GM19238 (cell line): Measurements from ENCODE around the gene DTL.

Source experiments
- DNase-seq: peaks from one replicate; pipeline ENCODE4 v3.0.0; 2011; ENCODE audit warnings: low spot score; ENCODE audit not compliant: insufficient read length

DTL gene

DNA sequence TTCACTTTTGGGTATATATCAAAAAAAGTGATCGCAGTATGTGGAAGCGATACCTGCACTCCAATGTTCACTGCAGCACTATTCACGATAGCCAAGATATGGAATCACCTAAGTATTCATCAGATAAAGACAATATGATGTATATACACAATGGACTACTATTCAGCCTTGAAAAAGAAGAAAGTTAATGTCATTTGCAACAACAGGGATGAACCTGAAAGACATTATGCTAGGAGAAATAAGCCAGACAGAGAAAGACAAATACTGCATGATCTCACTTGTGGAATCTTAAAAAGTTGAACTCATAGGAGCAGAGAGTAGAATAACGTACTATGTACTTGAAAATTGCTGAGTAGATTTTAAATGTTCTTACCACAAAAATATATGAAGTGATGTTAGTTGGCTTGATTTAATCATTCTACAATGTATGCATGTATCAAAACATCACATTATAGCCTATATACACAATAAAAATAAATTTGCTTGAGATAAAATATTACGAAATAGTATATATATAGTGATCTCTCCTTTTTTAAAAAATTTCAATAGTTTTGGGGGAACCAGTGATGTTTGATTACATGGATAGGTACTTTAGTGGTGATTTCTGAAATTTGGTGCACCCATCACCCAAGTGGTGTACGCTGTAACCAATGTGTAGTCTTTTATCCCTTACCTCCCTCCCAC is 56.0 kb downstream of the DTL start:
- DNase-seq = no peak

DNA sequence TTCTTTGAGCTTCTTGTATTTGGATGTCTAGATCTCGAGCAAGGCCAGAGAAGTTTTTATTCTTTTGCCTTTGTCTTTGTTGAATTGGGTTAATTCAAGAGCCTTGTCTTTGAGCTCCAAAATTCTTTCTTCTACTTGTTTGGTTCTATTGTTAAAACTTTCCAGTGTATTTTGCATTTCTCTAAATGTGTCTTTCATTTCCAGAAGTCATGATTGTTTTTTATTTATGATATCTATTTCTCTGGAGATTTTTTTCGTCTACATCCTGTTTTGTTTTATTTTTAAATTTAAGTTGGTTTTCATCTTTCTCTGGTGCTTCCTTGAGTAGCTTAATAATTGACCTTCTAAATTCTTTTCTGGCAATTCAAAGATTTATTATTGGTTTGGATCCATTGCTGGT is 61.8 kb downstream of the DTL start:
- DNase-seq = no peak

DNA sequence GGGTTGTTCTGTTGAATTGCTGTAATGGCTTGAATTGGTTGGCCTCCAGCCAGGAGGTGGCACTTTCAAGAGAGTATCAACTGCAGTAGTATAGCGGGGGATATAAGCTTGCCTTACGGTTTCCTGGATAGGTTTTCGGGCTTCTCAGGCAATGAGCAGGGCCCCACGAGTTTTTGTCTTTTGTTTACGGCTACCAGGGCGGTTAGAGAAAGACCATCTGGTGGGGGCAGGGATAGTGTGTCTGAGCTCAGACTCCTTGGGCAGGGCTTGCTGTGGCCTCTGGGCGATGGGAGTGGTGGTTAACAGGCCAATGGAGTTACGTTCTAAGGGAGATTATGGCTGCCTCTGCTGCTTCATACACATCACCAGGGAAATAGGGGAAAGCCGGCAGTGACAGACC is 62.8 kb downstream of the DTL start:
- DNase-seq = no peak

DNA sequence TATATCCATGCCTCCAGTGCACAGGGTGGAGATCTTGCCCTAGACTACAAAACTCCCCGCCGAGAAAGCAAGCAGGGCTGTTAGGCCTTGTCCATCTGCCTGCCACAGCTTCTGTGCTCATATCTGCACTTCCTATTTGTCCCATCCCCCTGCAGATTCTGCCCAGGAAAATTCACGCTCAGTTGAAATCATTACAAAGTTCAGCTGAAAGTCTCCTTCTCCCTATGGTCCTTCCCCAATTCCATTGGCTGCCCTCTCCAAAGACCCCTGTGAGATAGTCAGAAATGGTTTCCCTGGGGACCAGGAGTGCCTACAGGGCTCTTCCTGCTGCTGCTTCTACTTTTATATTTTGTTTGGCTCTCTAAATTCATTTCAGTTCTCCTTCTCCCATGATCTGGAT is 63.2 kb downstream of the DTL start:
- no peak for DNase-seq

DNA sequence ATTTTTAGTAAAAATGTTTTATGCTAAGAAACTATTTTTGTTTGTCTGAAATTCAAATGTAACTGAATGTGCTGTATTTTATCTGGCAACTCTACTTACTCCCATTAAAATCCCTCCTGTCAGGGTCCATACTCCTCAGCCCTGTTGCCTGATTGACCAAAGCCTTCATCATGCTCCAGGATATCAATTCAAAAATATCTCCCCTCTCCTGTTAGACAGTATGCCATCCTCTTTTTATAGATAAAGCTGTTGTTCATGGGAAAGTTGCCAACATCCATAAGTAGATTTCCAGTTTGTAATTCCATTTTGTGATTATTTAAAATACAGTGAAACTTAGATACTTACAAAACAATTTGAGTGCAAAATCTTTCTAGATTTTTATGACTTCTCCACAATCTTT is 65.7 kb downstream of the DTL start:
- DNase-seq = no peak

DNA sequence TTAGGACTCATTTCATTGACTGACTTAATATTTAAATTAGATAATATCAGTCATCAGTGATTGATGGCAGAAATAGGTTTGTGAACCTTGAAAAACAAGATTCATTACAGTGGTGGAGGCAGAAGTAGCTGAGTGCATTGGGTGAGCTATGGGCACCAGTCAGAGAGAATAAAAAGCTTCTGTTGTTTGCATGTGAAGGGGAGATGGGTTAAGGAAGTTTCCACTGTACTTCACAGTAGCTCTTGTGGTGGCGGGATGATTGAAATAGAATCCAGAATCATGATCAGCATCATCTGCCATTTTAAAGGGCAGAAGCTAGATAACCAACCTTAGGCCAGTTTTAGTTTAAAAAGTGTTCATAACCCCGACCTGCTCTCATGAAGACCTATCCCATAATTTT is 66.2 kb downstream of the DTL start:
- no peak for DNase-seq

DNA sequence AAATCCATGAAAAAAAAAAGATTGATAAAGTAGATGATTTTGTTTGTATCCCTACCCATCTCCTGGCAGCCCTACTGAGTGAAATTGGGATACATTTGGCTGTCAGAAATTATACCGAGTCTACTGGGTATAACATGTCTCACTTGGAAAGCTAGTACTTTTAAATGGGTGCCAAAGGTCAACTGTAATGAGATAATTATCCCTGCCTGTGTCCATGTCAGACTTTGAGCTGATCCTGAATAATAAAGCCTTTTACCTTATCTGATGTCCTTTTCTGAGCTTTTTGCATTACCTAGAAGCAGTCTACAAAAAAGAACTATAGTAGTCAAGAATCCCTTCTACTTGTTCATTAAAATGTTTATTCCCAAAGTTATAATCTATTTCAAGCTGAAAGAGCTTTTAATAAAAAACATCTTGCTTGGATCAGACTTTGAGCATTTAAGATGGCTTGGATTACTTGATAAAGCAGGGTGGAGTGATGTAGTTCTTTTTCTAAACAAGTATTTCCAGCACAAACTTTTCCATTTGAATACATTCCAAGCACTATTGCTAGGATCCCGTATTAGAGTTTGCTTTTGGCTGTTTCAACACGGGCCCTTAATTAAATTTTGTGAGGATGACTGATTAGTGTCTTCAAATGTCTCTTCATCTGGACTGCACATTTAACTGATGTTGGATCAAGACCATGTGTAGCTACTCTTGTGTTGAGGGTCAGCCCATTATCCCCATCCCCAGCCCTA is 69.2 kb downstream of the DTL start:
- no peak for DNase-seq

DNA sequence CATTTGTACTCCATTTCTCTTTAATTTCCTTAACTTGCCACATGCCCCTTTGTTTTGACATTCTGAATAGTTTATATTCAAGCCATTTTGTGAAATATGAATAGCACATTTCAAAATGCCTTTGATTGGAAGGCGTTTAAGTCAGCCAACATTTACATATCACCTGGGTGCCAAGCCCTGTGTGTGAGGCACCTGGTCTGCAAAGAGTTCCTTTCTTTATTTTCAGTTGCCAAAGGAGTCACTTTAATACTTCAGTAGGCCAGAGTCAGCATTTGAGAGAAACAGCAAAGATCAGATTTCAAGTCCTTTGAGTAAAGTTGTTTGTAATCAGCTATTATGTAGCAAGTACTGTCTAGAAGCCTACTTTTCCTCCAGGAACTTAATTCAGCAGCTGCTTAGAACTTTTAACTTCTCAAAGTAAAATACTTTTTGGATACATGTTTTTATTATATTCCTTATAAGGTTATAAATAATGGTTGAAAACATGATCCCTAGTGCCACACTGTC is 70.8 kb downstream of the DTL start:
- DNase-seq = no peak

DNA sequence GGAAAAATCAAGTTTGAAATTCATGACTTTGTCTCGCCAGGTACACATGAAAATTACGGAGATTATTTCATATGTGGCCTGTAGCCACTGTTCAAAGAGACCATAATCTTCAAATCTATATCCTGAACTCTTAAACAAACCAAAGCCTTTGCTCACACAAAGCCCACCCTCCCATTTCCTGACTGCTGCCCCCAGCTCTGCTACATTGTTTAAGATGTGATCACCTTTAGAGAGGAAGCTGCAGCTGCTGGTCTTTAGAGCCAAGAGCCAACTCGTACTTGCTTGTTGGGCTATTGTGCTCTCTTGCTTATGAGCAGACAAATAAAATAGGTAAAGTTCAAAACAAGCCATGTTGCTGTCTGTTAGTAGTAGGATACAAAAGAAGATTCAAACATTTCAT is 71.9 kb downstream of the DTL start:
- DNase-seq = no peak

DNA sequence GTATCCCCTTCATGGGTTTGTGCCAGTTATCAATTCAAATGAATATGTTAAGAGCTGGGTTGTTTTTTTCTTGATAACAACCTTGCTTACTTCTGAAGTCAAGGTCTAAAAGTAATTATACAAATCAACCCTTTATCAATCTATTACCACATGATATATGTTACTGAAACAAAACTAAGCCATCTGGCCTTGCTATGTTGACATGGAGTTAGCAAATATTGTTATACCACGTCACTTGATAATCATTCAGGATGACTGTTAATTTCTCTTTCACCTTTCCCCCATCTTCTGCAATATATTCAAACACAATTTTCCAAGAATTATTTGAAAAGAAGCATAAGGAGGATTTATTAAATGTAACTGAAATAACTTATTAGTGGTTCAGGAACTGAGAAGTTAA is 72.6 kb downstream of the DTL start:
- no peak for DNase-seq

DNA sequence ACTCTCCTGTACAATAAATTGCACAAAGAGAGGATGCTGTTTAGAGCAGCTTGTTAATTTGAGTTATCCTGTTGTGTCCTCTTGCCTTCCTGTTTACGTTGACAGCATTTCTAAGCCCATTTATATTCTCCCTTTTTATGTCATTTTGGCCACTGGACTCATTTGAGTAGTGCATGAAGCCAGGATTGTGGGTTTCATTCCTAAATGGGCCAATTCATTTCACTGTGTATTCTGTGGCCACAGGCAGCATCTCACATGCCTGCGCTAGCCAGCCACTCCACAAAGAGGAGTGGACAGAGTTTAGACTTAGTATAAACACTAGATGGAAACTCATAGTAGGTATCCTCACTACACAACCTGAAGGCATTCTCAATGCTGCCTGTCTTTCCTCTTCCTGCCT is 73.4 kb downstream of the DTL start:
- DNase-seq = no peak

DNA sequence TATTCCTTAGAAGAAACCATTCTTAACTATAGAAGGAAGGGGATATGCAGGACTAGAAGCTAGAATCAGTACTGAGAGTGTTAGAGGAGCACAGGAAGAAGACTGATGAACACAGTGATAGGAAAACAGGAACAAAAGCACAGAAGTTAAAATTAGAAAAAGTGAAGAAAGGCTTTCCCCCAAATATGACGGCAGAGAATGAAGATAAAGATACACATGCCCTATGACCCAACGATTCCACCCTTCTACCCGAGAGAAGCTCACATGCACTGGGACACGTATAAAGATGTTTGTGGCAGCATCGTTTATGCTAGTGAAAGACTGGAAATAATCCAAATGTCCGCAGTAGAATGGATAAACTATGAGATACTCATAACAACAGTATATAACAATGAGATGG is 74.2 kb downstream of the DTL start:
- DNase-seq = no peak

DNA sequence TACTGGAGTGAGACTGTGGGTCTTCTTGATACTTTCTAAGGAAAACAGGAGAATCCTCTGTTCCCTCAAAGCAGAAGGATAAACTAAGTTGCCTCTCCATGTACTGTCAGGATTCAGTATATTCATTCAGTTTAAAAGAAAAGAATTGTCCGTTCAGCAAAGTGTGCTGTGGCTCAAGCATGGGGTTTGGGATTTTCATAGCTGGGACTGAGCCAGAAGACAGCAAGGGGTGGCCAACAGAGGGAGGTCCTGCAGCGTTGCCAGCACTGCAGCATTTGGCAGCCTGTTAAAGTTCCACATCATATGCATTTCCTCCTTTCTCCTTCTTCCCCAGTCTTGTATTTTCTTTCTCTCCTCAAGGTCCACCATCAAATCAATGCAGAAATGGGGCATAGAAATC is 75.1 kb downstream of the DTL start:
- DNase-seq = no peak

DNA sequence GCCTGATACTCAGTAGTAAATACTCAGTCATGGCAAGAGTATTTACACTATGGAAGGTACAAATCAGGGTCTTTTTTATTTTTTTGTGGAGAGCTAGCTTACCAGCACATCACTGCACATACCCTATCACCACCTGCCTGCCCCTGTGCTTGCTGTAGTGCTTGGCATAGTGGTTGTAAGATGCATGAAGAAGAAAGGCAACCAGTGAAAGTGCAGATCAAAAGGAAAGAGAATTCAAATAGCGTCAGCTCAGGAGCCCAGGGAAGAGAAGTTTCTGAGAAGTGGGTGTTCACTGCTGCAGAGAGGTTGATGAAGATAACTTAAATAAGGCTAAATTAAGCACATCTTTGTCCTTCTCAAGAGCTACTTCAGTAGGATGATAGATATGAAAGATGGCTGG is 76.0 kb downstream of the DTL start:
- no peak for DNase-seq

DNA sequence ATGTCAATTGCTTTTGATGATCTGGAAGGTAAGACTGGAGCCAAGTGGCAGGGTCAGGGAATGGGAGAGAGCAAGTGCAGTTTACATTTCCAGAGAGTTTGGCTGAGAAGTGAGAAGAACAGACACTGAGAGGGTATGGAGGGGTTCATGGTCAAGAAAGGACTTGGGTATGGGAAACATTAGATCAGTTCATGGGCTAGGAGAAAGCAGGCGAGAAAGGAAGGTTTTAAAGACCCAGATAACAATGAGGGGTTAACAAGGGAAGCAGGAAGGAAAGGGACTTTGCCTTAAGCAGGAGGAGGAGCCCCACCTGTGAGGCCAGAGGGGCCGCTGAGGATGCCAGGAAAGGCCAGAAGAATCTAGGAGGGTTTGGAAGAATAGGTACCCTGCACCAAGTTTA is 78.2 kb downstream of the DTL start:
- DNase-seq = no peak

DNA sequence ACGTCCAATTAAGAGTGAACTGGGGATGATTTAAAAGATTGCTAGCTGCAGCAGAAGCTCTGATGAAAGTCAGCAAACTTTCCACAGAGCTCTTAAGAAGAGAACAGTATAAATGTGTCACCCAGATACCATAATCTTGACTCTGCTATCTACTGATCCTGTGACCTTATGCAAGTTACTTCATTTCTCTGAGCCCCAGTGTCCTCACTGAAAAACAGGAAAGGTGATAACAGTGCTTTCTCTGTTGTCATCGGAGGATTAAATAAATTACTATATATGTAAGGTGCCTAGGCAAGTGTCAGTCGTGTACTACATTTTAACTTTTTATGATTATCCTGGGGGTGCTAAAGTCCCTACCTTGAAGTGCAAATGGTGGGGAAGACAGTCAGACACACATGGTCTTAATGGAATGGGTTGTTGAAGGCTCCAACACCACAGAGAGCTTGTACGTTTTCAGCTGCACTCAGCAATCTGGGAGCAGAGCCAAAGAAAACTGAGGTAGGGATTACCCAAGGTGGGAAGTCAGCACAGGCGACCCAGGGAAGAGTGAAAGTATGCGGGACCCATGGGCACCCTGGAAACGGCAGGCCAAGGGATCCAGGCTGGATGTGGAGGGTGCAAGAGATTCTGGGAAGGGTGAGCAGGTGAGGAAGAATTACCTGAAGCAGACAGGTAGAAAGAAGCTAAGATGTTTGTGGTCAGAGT is 82.8 kb downstream of the DTL start:
- no peak for DNase-seq

DNA sequence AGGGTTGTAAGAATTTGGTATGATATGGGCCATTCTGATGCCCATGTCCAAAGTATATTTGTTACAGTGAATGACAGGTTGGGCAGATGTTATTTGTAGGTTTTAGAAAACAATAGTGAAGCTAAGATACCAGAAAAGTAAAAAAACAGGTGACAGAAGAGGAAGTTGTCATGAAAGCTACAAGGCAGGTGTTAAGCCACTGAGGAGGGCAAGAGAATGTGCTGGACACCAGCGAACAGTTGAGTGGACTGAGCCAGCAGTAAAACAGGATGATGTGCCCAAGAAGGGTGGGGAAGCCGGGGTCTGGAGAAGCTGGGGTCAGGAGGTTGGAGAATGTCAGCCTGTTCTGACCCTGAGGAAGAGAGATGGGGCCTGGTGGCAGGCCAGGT is 83.3 kb downstream of the DTL start:
- DNase-seq = no peak

DNA sequence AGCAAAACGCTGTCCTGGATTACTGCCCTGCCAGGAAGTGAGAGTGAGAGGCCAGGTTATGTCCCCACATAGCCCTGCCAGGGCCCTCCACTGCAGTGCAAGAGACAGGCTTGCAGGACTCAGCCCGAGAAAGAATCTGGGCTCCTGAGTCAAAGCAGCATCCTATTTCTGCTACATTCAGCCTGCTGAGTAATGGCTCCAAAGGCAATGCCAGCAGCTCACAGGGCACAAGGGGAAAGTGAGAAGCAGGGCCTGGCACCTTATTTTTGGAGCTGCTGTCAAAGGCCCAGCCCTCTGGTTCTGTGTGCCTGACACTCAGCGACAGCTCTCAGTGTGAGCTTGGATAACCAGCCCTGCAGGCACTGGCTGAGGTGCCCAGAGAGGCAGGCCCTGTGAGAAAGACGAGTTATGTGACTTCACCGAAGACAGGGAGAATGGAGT is 83.9 kb downstream of the DTL start:
- DNase-seq = no peak

DNA sequence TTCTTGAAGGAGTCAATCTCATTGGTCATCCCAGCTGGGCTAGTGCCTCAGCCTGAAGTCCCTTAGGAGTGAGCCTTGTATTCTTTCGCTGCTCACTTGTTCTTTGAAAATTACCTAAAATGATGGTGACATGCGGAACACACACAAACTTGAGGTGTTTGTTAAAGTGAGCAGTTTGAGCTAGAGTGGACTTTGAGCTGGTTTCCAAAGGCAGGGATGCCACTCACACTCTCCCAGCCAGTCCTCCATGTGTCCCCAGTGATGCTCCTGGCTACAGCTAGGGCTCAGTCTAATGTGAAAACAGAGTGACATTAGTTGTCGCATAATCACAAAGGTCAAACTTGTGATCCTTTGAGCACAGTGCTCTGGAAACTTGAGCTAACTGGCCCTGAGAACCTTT is 84.3 kb downstream of the DTL start:
- DNase-seq = no peak

DNA sequence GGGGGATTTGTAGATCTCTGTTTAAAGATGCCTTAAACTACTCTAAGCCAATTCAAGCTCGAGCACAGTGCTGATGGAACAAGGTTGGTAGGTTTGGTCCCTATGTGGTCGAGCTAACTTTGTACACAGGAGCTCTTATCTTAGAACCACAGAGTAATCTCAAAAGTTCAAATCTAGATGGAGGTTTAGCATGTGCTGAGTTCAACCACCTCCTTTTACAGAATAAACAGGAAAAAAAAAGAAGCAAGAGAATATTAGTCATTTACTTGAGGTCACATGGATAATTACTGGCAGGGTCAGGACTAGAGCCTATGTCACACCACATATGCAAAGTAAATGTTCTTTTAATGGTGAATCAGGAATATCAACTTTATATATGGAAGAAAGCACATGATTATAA is 86.2 kb downstream of the DTL start:
- no peak for DNase-seq

DNA sequence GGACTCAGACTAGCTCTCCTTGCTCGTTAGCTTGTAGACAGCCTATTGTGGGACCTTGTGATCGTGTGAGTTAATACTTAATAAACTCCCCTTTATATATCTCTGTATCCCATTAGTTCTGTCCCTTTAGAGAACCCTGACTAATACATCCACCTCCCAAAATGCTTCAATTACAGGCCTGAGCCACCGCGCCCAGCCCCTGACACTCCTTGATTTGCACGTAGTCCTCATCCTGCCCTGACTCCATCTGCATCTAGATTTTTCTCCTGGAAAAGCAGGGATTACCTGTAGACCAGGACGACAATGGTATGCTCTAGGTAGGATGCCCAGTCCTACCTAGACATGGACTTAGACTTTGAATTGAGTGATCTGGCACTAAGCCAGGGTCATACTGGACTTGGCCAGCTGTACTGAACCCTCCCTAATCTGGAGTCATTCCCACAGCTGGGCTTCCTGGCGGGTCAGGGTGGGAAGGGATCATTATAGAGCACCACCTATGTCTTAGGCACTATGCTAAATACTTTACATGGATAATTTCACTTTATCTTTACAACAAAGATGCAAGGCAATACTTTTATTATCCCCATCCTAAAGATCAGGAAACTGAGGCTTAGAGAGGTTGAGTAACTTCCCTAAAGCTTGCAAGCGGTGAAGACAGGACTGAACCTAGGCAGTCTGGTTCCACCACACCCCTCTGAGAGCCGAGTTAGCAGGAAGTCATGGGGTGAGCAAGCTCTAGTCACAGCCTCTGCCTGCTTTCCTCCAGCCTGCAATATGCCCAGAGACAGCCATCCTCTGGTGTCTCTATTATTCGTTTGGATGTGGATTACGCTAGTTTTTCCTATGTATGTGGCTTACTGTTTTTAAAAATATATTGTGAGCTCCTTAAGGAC is 89.4 kb downstream of the DTL start:
- DNase-seq = no peak

DNA sequence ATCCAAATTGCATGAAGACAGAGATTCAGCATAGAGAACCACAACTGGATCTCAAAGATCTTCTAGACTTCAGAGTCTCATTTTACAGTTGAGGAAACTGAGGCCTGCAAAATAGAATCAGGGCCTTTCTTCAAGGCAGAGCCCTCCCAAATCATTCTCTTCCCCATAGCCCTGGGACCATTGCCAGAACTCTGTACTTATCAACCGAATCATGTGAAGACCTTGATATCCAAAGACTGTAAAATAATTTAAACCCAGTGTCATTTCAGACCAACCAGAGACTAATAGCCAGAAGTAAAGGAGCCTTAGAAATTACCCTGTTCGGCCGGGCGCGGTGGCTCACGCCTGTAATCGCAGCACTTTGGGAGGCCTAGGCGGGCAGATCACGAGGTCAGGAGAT is 90.1 kb downstream of the DTL start:
- DNase-seq = no peak
